ENCODE measurements around the gene EIF3J.

EIF3J gene

GRCh38 chr15:44535092-44535491, 1.9 kb upstream of the EIF3J start:
- no peaks in the 10 kb centered on the region for H3K9me3 ChIP-seq (ENCODE audit: insufficient read depth, low read depth, low read length)
- peaks cover 1 to 5% of the 10 kb centered on the region in 2 experiments for H3K36me3 ChIP-seq (ENCODE audit: control insufficient read depth in 1 of 2, insufficient read depth in 2 of 2, low read length in 2 of 2)
- no peak overlapping the region for H4K12ac ChIP-seq (ENCODE audit: low read depth, low read length)
- no CpG with 5 or more reads among the region's 8 CpGs for WGBS (ENCODE audit: extremely low coverage, insufficient coverage, insufficient read length)
- no peak overlapping the region for H3K9ac ChIP-seq (ENCODE audit: low read length)
- H4K91ac ChIP-seq (ENCODE audit: low read depth, low read length), result no peak overlapping the region
- no peak overlapping the region for H3K27ac ChIP-seq (ENCODE audit: low read depth, low read length)
- no peak overlapping the region for H3K4ac ChIP-seq (ENCODE audit: low read depth, low read length)
- H2BK120ac ChIP-seq (ENCODE audit: insufficient read depth, low read length, poor library complexity), result no peak overlapping the region
- no peak overlapping the region for H3K4me2 ChIP-seq (ENCODE audit: low read length)
- H3K79me2 ChIP-seq (ENCODE audit: control insufficient read depth, insufficient read depth, low read length, poor library complexity), result peaks cover 10% of the 10 kb centered on the region
- H3K18ac ChIP-seq (ENCODE audit: low read length), result no peak overlapping the region
- H2AFZ ChIP-seq (ENCODE audit: insufficient read depth, low read length, poor library complexity), result no peak overlapping the region
- peaks cover 0 to 5% of the 10 kb centered on the region in 2 experiments for H3K4me1 ChIP-seq (ENCODE audit: control insufficient read depth in 1 of 2, insufficient read depth in 2 of 2, low read length in 2 of 2)
- no peak overlapping the region for H3K23ac ChIP-seq (ENCODE audit: low read length)
- no peaks in the 10 kb centered on the region for H3K27me3 ChIP-seq (ENCODE audit: insufficient read depth, low read length)
- no peak for DNase-seq
- H3K14ac ChIP-seq (ENCODE audit: low read length), result no peak overlapping the region
- H4K8ac ChIP-seq (ENCODE audit: low read depth, low read length), result no peak overlapping the region
- no peak overlapping the region for H2BK5ac ChIP-seq (ENCODE audit: low read depth, low read length, poor library complexity)
- peaks cover 12% of the 10 kb centered on the region for H3K79me1 ChIP-seq (ENCODE audit: low read length)
- no peak overlapping the region for H2AK5ac ChIP-seq (ENCODE audit: low read length)
- H2BK12ac ChIP-seq (ENCODE audit: low read length), result no peak overlapping the region
- H3K4me3 ChIP-seq (ENCODE audit: low read depth, low read length), result no peak overlapping the region

GRCh38 chr15:44535523-44536301, 1.2 kb upstream of the EIF3J start:
- peaks cover 13% of the 10 kb centered on the region for H3K79me2 ChIP-seq (ENCODE audit: control insufficient read depth, insufficient read depth, low read length, poor library complexity)
- no peaks in the 10 kb centered on the region for H3K27me3 ChIP-seq (ENCODE audit: insufficient read depth, low read length)
- H4K8ac ChIP-seq (ENCODE audit: low read depth, low read length), result peak overlapping the region; percentile 78
- peaks cover 5% of the 10 kb centered on the region in 2 experiments for H3K36me3 ChIP-seq (ENCODE audit: control insufficient read depth in 1 of 2, insufficient read depth in 2 of 2, low read length in 2 of 2)
- H3K9ac ChIP-seq (ENCODE audit: low read length), result peak overlapping the region; percentile 86
- no peaks in the 10 kb centered on the region for H3K9me3 ChIP-seq (ENCODE audit: insufficient read depth, low read depth, low read length)
- H3K4me1 ChIP-seq (ENCODE audit: control insufficient read depth in 1 of 2, insufficient read depth in 2 of 2, low read length in 2 of 2), result peaks cover 0 to 5% of the 10 kb centered on the region in 2 experiments
- H3K18ac ChIP-seq (ENCODE audit: low read length), result no peak overlapping the region
- peak overlapping the region; percentile 84 for H4K12ac ChIP-seq (ENCODE audit: low read depth, low read length)
- peak overlapping the region; percentile 68 for H3K4me2 ChIP-seq (ENCODE audit: low read length)
- peak overlapping the region; percentile 92 for H3K14ac ChIP-seq (ENCODE audit: low read length)
- H4K91ac ChIP-seq (ENCODE audit: low read depth, low read length), result peak overlapping the region; percentile 83
- H3K27ac ChIP-seq (ENCODE audit: low read depth, low read length), result peak overlapping the region; percentile 91
- H2BK5ac ChIP-seq (ENCODE audit: low read depth, low read length, poor library complexity), result peak overlapping the region; percentile 49
- no peak for DNase-seq
- no peak overlapping the region for H3K23ac ChIP-seq (ENCODE audit: low read length)
- H3K4me3 ChIP-seq (ENCODE audit: low read depth, low read length), result peak overlapping the region; percentile 81
- peak overlapping the region; percentile 37 for H3K4ac ChIP-seq (ENCODE audit: low read depth, low read length)
- H2AFZ ChIP-seq (ENCODE audit: insufficient read depth, low read length, poor library complexity), result peak overlapping the region; percentile 85
- peaks cover 12% of the 10 kb centered on the region for H3K79me1 ChIP-seq (ENCODE audit: low read length)
- H2AK5ac ChIP-seq (ENCODE audit: low read length), result no peak overlapping the region
- WGBS (ENCODE audit: extremely low coverage, insufficient coverage, insufficient read length), result no CpG with 5 or more reads among the region's 36 CpGs
- no peak overlapping the region for H2BK120ac ChIP-seq (ENCODE audit: insufficient read depth, low read length, poor library complexity)
- no peak overlapping the region for H2BK12ac ChIP-seq (ENCODE audit: low read length)

- no peaks in the 10 kb centered on the region for H3K9me3 ChIP-seq (ENCODE audit: insufficient read depth, low read depth, low read length)
- H4K12ac ChIP-seq (ENCODE audit: low read depth, low read length), result peak overlapping the region; percentile 84
- H3K4me1 ChIP-seq (ENCODE audit: control insufficient read depth in 1 of 2, insufficient read depth in 2 of 2, low read length in 2 of 2), result peaks cover 0 to 5% of the 10 kb centered on the region in 2 experiments
- H2BK12ac ChIP-seq (ENCODE audit: low read length), result no peak overlapping the region
- peak overlapping the region; percentile 86 for H3K9ac ChIP-seq (ENCODE audit: low read length)
- H3K4ac ChIP-seq (ENCODE audit: low read depth, low read length), result no peak overlapping the region
- H3K79me1 ChIP-seq (ENCODE audit: low read length), result peaks cover 12% of the 10 kb centered on the region
- no peak overlapping the region for H2AK5ac ChIP-seq (ENCODE audit: low read length)
- H3K27me3 ChIP-seq (ENCODE audit: insufficient read depth, low read length), result no peaks in the 10 kb centered on the region
- H3K36me3 ChIP-seq (ENCODE audit: control insufficient read depth in 1 of 2, insufficient read depth in 2 of 2, low read length in 2 of 2), result peaks cover 5% of the 10 kb centered on the region in 2 experiments
- peak overlapping the region; percentile 83 for H4K91ac ChIP-seq (ENCODE audit: low read depth, low read length)
- DNase-seq, result peak; percentile 77 to 83
- peak overlapping the region; percentile 49 for H2BK5ac ChIP-seq (ENCODE audit: low read depth, low read length, poor library complexity)
- peak overlapping the region; percentile 92 for H3K14ac ChIP-seq (ENCODE audit: low read length)
- H3K4me3 ChIP-seq (ENCODE audit: low read depth, low read length), result peak overlapping the region; percentile 81
- H3K79me2 ChIP-seq (ENCODE audit: control insufficient read depth, insufficient read depth, low read length, poor library complexity), result peaks cover 13% of the 10 kb centered on the region
- H3K23ac ChIP-seq (ENCODE audit: low read length), result no peak overlapping the region
- peak overlapping the region; percentile 22 for H3K18ac ChIP-seq (ENCODE audit: low read length)
- peak overlapping the region; percentile 78 for H4K8ac ChIP-seq (ENCODE audit: low read depth, low read length)
- peak overlapping the region; percentile 85 for H2AFZ ChIP-seq (ENCODE audit: insufficient read depth, low read length, poor library complexity)
- no CpG with 5 or more reads among the region's 47 CpGs for WGBS (ENCODE audit: extremely low coverage, insufficient coverage, insufficient read length)
- H3K27ac ChIP-seq (ENCODE audit: low read depth, low read length), result peak overlapping the region; percentile 91
- peak overlapping the region; percentile 65 for H2BK120ac ChIP-seq (ENCODE audit: insufficient read depth, low read length, poor library complexity)
- peak overlapping the region; percentile 68 for H3K4me2 ChIP-seq (ENCODE audit: low read length)
Observed at GRCh38 chr15:44536302-44536961, 515 bp upstream of the EIF3J start.

GRCh38 chr15:44537735-44538240, 841 bp downstream of the EIF3J start:
- Histone ChIP-seq H3K27me3 (ENCODE audit: insufficient read depth, low read length) (no peaks in the 10 kb centered on the region), H3K4me1 (ENCODE audit: control insufficient read depth in 1 of 2, insufficient read depth in 2 of 2, low read length in 2 of 2) (peaks cover 0 to 5% of the 10 kb centered on the region in 2 experiments), H3K14ac (ENCODE audit: low read length) (peak overlapping the region; percentile 66), H2BK12ac (ENCODE audit: low read length) (no peak overlapping the region), H3K4me3 (ENCODE audit: low read depth, low read length) (peak overlapping the region; percentile 90), H3K4ac (ENCODE audit: low read depth, low read length) (peak overlapping the region; percentile 77), H3K4me2 (ENCODE audit: low read length) (peak overlapping the region; percentile 88), H2AFZ (ENCODE audit: insufficient read depth, low read length, poor library complexity) (no peak overlapping the region), H4K8ac (ENCODE audit: low read depth, low read length) (peak overlapping the region; percentile 67), H4K91ac (ENCODE audit: low read depth, low read length) (peak overlapping the region; percentile 70), H3K27ac (ENCODE audit: low read depth, low read length) (peak overlapping the region; percentile 91), H3K36me3 (ENCODE audit: control insufficient read depth in 1 of 2, insufficient read depth in 2 of 2, low read length in 2 of 2) (peaks cover 5% of the 10 kb centered on the region in 2 experiments), H2BK120ac (ENCODE audit: insufficient read depth, low read length, poor library complexity) (no peak overlapping the region), H3K9me3 (ENCODE audit: insufficient read depth, low read depth, low read length) (no peaks in the 10 kb centered on the region), H2AK5ac (ENCODE audit: low read length) (no peak overlapping the region), H3K79me1 (ENCODE audit: low read length) (peaks cover 12% of the 10 kb centered on the region), H3K23ac (ENCODE audit: low read length) (no peak overlapping the region), H2BK5ac (ENCODE audit: low read depth, low read length, poor library complexity) (peak overlapping the region; percentile 73), H3K9ac (ENCODE audit: low read length) (peak overlapping the region; percentile 99), H4K12ac (ENCODE audit: low read depth, low read length) (no peak overlapping the region), H3K18ac (ENCODE audit: low read length) (no peak overlapping the region), H3K79me2 (ENCODE audit: control insufficient read depth, insufficient read depth, low read length, poor library complexity) (peaks cover 13% of the 10 kb centered on the region)
- peak; percentile 41 to 54 for DNase-seq
- WGBS (ENCODE audit: extremely low coverage, insufficient coverage, insufficient read length), result no CpG with 5 or more reads among the region's 13 CpGs
